Midbrain (tissue), 1 donor: ENCODE data around the gene SLC24A3.
"Not testable (repeated sequence)": the region's sequence is repeated elsewhere in the genome, so short reads cannot be mapped to it uniquely, and the experiment has no call there.

ENCODE experiments used
- DNase-seq: peaks from one replicate; lab custom pipeline; 2025; lab: John Stamatoyannopoulos, UW

SLC24A3 gene

DNA sequence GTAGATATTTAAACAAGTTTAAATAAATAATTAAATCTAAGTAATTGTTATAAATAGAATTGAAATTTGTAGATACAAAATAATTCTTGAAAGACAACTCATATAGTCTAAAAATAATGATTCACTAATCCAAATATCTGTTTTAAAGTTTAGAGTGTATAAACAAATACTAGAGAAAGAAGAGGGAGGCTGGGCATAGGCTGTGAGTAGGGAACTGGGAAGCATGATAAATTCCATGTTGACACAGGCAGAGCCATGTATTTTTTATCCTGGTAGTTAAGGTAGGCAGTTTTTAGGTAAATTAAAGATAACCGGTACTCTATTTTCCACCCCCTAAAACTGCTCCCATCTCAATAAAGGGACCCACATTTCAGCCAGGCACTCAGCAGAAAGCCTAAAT is 534.0 kb downstream of the SLC24A3 start:
- no peak for DNase-seq

GRCh38 chr20:19747903-19748302 is 535.5 kb downstream of the SLC24A3 start:
- DNase-seq = no peak

DNA sequence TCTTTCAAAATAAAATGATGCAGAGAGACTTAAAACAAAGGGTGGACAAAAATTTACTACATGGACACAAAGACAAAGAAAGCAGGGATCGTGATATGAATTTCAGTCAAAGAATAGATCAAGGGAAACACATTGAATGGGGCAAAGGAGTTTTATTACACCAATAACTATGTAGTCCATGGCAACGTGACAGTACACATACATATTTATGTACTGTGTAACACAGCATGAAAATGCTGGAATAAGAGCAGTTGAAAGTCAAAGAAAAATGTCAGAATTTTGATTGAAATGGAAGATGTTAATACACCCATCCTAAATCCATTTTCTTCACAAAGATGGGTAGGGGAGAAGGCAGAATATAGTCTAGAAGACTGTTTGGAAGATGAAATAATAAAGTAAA is 536.2 kb downstream of the SLC24A3 start:
- no peak for DNase-seq

GRCh38 chr20:19749618-19750071 is 537.2 kb downstream of the SLC24A3 start:
- DNase-seq = no peak

- DNase-seq = no peak
Observed at GRCh38 chr20:19750101-19750606, 537.7 kb downstream of the SLC24A3 start.

- no peak for DNase-seq
Observed at GRCh38 chr20:19750907-19751636, 538.6 kb downstream of the SLC24A3 start.

GRCh38 chr20:19754201-19754600 is 541.8 kb downstream of the SLC24A3 start:
- DNase-seq = not testable (repeated sequence)

DNA sequence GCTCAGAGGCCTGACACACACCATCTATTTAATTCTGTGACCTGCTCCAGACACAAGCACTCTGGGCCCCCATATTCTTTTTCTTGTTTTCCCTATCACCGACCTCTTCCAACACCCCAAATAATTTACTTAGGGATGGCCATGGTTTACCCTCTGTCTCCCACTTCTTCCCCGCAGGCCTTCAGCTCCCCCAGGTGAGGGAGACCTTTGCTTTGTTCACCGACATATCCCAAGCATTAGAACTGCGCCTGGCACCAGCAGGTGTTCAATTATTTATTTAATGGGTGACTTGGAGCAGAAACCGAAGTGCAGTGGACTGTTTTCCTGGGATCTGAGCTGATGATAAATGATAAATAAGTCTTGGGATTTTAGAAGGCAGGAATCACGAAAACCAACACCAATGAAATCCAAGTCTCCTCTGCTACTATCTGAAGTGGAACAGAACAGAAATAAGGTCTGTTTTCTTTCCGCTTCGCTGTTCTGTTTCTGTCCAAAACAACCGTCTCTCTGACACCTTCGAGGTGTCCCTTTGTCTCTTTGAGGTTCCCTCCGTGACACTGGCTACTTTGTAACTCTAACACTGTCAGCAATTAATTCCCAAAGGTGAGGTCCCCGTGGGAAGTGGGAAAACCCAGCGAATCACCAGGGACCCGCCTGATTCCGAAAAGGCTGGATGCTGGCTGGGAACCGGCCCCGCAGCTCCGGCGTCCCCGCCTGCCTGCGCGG is 544.5 kb downstream of the SLC24A3 start:
- no peak for DNase-seq

GRCh38 chr20:19757487-19758132 is 545.2 kb downstream of the SLC24A3 start:
- peak; percentile 65 for DNase-seq

- no peak for DNase-seq
Observed at GRCh38 chr20:19758133-19758500, 545.7 kb downstream of the SLC24A3 start, which contains the start of gene RIN2. Gene RIN2, plus strand, starts transcription at chr20:19758258. Its CDS starts 131,344 bp downstream, at chr20:19889602.

- DNase-seq = peak; percentile 51
Observed at GRCh38 chr20:19758501-19759331, 546.3 kb downstream of the SLC24A3 start.

DNA sequence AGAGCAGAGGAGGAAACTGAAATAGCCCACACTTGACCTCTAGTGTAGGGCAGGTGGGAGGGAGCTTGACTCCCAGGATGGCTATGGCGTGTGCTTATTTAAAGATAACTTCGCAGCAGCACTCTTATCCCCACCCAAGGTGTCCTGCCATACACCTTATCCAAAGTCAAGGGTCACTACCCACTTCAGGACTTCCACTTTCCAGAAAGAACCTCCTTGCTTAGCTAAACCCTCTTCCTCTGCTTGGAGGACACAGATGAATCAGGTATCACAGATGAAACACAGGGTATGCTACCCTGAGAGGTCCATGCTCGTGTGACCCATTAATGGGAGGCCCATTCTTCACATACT is 547.9 kb downstream of the SLC24A3 start:
- DNase-seq = no peak

- DNase-seq = no peak
Observed at GRCh38 chr20:19761326-19761725, 548.9 kb downstream of the SLC24A3 start.

DNA sequence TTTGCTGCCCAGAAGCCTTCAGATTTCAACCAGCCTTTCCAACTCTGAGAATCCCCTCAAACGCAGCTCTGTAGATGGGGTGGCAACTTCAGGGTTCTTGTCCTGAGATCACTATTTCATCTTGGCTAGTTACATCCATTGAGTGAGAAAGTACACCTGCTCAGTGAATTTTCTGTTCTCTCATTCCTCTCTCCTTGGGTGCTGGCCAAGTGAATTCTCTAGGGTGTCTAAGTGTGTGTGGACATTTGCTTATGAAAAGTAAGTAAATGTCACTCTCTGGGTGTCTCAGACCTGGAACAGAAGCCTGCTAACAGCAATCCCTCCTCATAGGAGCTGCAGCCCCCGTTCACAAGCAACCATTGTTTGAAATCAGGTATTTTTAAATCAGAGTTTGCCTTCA is 549.4 kb downstream of the SLC24A3 start:
- DNase-seq = no peak

DNA sequence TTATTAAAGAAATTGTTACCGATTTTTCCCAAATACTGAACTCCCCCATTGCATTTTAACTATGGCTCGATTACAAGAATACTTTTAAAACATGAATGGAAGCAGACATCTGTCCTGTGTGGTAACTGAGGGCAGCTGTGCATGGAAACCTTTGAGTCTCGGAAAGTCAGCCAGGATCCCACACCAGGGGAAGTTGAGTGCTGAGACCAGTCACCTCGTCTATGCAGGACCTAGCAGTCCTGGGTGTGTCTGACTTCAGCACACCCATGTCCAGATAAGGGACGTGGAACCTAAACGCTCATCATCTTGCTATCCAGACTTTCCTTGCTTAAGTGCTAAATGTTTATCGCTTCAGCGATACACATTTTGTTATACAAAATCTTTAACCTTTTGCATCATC is 551.8 kb downstream of the SLC24A3 start:
- DNase-seq = no peak

- DNase-seq = no peak
Observed at GRCh38 chr20:19765266-19765665, 552.8 kb downstream of the SLC24A3 start.

DNA sequence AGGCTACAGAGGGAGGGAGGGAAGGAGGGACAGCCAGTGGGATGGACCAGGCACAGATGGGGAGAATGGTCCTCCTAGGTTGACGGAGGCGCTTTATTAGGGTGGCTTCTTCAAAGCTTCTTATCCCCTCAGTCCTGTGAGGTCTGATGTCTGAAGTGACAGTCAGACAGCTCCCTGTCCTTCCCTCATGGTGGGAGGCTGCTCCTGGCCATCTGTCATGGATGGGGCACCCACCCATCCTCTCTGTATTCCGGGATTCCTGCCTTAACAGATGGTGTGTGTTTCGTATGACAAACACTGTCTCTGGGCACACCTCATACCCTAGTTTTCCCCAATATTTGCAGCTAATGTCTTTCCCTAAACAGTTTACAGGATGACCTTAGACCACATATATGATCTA is 553.5 kb downstream of the SLC24A3 start:
- DNase-seq = no peak

GRCh38 chr20:19767070-19767469 is 554.6 kb downstream of the SLC24A3 start:
- no peak for DNase-seq

GRCh38 chr20:19768325-19768842 is 555.9 kb downstream of the SLC24A3 start:
- no peak for DNase-seq

GRCh38 chr20:19769507-19769906 is 557.1 kb downstream of the SLC24A3 start:
- DNase-seq = no peak

DNA sequence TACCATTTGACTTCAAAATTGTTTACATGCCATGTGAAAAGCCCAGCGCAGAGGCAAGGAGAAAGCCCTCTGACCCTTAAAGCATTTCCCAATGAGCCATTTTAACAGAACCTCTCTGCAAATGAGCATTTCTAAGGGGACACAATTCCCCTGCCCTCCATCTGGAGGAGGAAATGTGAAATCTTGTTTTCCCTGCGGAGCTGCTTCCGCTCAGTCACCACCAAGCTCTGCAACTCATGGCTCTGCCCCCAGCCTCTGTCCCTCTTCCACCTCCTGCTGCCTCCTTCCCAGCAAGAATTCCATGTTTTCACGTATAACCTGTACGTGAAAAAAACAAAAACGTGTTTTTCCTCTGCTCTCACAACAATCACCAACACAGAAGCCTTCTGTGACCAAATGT is 557.9 kb downstream of the SLC24A3 start:
- no peak for DNase-seq

DNA sequence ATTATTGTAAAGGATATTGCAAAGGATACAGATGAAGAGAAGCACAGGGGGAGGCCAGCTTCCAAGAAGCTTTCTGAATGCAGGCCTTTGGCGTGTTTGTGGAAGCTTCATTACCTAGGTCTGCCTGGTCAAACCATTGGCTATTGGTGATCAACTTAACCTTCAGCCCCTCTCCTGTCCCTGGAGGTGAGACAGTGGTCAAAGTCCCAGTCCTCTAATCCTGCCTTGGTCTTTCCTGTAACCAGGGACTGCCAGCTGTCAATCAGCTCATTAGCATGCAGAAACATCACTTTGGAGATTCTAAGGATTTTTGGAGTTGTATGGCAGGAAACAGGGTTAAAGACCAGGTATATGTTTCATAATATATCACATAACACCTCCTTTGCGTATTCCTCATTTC is 558.6 kb downstream of the SLC24A3 start:
- no peak for DNase-seq
